Neutrophil (primary cell): ENCODE data around the gene KRT7.

Experiments
- H3K27ac ChIP-seq: fragments of 200-600 bp; sonication (generic); 2 replicates; pipeline ENCODE4 v1.5.1; 2016; ENCODE audit warnings: mild to moderate bottlenecking, moderate library complexity
- H3K27me3 ChIP-seq: fragments of 200-600 bp; sonication (generic); 2 replicates; pipeline ENCODE4 v1.6.0; 2016; ENCODE audit warnings: mild to moderate bottlenecking
- H3K36me3 ChIP-seq: fragments of 200-600 bp; sonication (generic); 2 replicates; pipeline ENCODE4 v1.5.1; 2017
- H3K4me1 ChIP-seq, 2 experiments: fragments of 200-600 bp in 1 of 2; sonication (generic) in 1 of 2; 1 replicate in 1 of 2; 2 replicates in 1 of 2; pipeline versions ENCODE4 v1.5.1 to v1.6.1; 2013 to 2016; ENCODE audit warnings: low read depth in 1 of 2, low read length in 1 of 2, mild to moderate bottlenecking in 1 of 2, moderate library complexity in 1 of 2; ENCODE audit not compliant: control insufficient read depth in 1 of 2, insufficient read depth in 1 of 2
- H3K4me3 ChIP-seq, 2 experiments: fragments of 200-600 bp in 1 of 2; sonication (generic) in 1 of 2; 1 replicate in 1 of 2; 2 replicates in 1 of 2; pipeline ENCODE4 v1.5.1; 2013 to 2016; ENCODE audit warnings: low read depth in 1 of 2, low read length in 1 of 2, mild to moderate bottlenecking in 1 of 2, moderate library complexity in 1 of 2
- H3K9me3 ChIP-seq: fragments of 200-600 bp; sonication (generic); 2 replicates; pipeline ENCODE4 v1.5.1; 2016
- CTCF ChIP-seq: fragments of 200-600 bp; sonication (generic); IDR thresholded peaks from 2 replicates; pipeline ENCODE4 v1.5.1; 2016; ENCODE audit warnings: antibody characterized with exemption

Gene KRT7

GRCh38 chr12:52259657-52260243, 26.7 kb downstream of the KRT7 start:
- no peak overlapping the region for H3K4me3 ChIP-seq
- H3K36me3 ChIP-seq: no peaks in the 10 kb centered on the region
- peaks cover 98% of the 10 kb centered on the region for H3K27me3 ChIP-seq
- no peak overlapping the region for H3K27ac ChIP-seq
- no peak for TF ChIP-seq CTCF
- H3K4me1 ChIP-seq: peaks cover 0 to 5% of the 10 kb centered on the region in 2 experiments
- H3K9me3 ChIP-seq: no peaks in the 10 kb centered on the region

GRCh38 chr12:52260361-52261207, 27.5 kb downstream of the KRT7 start:
- H3K27me3 ChIP-seq: peaks cover 89% of the 10 kb centered on the region
- TF ChIP-seq CTCF: no peak
- peaks cover 0 to 5% of the 10 kb centered on the region in 2 experiments for H3K4me1 ChIP-seq
- no peaks in the 10 kb centered on the region for H3K36me3 ChIP-seq
- H3K4me3 ChIP-seq: no peak overlapping the region
- H3K27ac ChIP-seq: no peak overlapping the region
- H3K9me3 ChIP-seq: no peaks in the 10 kb centered on the region

- no peak overlapping the region for H3K4me3 ChIP-seq
- no peak overlapping the region for H3K27ac ChIP-seq
- peaks cover 0 to 5% of the 10 kb centered on the region in 2 experiments for H3K4me1 ChIP-seq
- TF ChIP-seq CTCF: no peak
- H3K27me3 ChIP-seq: peaks cover 84% of the 10 kb centered on the region
- H3K9me3 ChIP-seq: no peaks in the 10 kb centered on the region
- no peaks in the 10 kb centered on the region for H3K36me3 ChIP-seq
These were observed 28.1 kb downstream of the KRT7 start for GRCh38 chr12:52261208-52261484.

- Histone ChIP-seq H3K27me3 (peaks cover 72% of the 10 kb centered on the region), H3K4me3 (no peak overlapping the region), H3K36me3 (no peaks in the 10 kb centered on the region), H3K27ac (no peak overlapping the region), H3K4me1 (peaks cover 0 to 5% of the 10 kb centered on the region in 2 experiments), H3K9me3 (no peaks in the 10 kb centered on the region)
- no peak for TF ChIP-seq CTCF
These were observed 29.2 kb downstream of the KRT7 start for GRCh38 chr12:52262286-52262685.

GRCh38 chr12:52263761-52264434, 30.9 kb downstream of the KRT7 start:
- no peak for TF ChIP-seq CTCF
- Histone ChIP-seq H3K27ac (no peak overlapping the region), H3K4me3 (no peak overlapping the region), H3K36me3 (no peaks in the 10 kb centered on the region), H3K4me1 (peaks cover 0 to 5% of the 10 kb centered on the region in 2 experiments), H3K9me3 (no peaks in the 10 kb centered on the region), H3K27me3 (peaks cover 56% of the 10 kb centered on the region)
